Spleen (tissue), 7 donors: Measurements from ENCODE around the gene FRMD6.

ENCODE experiments used
- POLR2A ChIP-seq, 3 donors: fragments of 450-650 bp; IDR thresholded peaks; one replicate each; pipeline ENCODE4 v1.5.1; 2017; ENCODE audit warnings: antibody characterized with exemption in 3 of 3, mild to moderate bottlenecking in 1 of 3
- POLR2AphosphoS5 ChIP-seq, 3 donors: sonication (generic); formaldehyde crosslinking; IDR thresholded peaks; one replicate each; pipeline ENCODE4 v1.5.1; 2017; ENCODE audit warnings: antibody characterized with exemption in 3 of 3
- TF ChIP-seq, protein P1 (sequence below), 11 experiments: fragments of 200-600 bp in 7 of 11; fragments of 450-650 bp in 4 of 11; sonication (generic) in 4 of 11; IDR thresholded peaks in 8 of 11; conservative IDR thresholded peaks in 3 of 11; 1 replicate in 7 of 11; 2 replicates in 4 of 11; pipeline versions ENCODE4 v1.4.0 to v1.8.0; 2016 to 2021; ENCODE audit warnings: antibody characterized with exemption in 11 of 11, inconsistent platforms in 4 of 11, mild to moderate bottlenecking in 1 of 11
- donor health status: DM: no; HTN: no; CAD: no; lungs with moderate emphysema.
- donor health status: DM: no; HTN: no; CAD: no.
- donor health status: DM: no; HTN: no; CAD: no.

DNA sequence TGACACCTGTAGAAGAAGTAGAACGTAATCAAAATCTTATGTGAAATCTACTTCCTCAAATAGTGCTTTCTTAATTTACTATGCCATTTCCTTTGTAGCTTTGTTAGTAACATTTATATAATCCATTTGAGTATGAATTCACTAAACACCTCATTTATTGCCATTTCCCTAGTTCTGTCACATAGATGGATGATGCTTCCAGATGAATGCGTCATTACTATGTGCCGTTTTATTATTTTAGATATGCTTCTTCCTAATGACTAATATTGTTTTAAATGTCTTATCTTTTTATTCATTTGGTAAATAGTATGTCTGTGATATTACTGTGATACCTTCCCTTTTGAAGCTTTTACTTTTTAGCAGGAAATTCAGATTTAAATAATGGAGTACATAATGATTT lies 14.4 kb downstream of the FRMD6 start:
- TF ChIP-seq POLR2A (IDR thresholded peaks at IDR 0.05): no peak
- TF ChIP-seq, protein P1, sequence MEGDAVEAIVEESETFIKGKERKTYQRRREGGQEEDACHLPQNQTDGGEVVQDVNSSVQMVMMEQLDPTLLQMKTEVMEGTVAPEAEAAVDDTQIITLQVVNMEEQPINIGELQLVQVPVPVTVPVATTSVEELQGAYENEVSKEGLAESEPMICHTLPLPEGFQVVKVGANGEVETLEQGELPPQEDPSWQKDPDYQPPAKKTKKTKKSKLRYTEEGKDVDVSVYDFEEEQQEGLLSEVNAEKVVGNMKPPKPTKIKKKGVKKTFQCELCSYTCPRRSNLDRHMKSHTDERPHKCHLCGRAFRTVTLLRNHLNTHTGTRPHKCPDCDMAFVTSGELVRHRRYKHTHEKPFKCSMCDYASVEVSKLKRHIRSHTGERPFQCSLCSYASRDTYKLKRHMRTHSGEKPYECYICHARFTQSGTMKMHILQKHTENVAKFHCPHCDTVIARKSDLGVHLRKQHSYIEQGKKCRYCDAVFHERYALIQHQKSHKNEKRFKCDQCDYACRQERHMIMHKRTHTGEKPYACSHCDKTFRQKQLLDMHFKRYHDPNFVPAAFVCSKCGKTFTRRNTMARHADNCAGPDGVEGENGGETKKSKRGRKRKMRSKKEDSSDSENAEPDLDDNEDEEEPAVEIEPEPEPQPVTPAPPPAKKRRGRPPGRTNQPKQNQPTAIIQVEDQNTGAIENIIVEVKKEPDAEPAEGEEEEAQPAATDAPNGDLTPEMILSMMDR (IDR thresholded peaks at IDR 0.05 in 8 of 11, conservative IDR thresholded peaks at IDR 0.05 in 3 of 11): no peak
- no peak for TF ChIP-seq POLR2AphosphoS5 (IDR thresholded peaks at IDR 0.05)
